ENCODE measurements around the gene PFDN4.
A peak's percentile ranks its signal among the peaks of the same experiment; 100 is the strongest.
"Not testable (repeated sequence)": the region's sequence is repeated elsewhere in the genome, so short reads cannot be mapped to it uniquely, and the experiment has no call there.

The PFDN4 gene

GRCh38 chr20:54224642-54225041 is 16.8 kb downstream of the PFDN4 start:
- not testable (repeated sequence) for H4K12ac ChIP-seq (ENCODE audit: low read depth, low read length); H3K4ac ChIP-seq (ENCODE audit: low read depth, low read length); H3K27me3 ChIP-seq (ENCODE audit: insufficient read depth, low read length); DNase-seq; H2AFZ ChIP-seq (ENCODE audit: insufficient read depth, low read length, poor library complexity); H3K18ac ChIP-seq (ENCODE audit: low read length); H2BK120ac ChIP-seq (ENCODE audit: insufficient read depth, low read length, poor library complexity); H3K79me2 ChIP-seq (ENCODE audit: control insufficient read depth, insufficient read depth, low read length, poor library complexity); H3K36me3 ChIP-seq (ENCODE audit: control insufficient read depth in 1 of 2, insufficient read depth in 2 of 2, low read length in 2 of 2); H3K27ac ChIP-seq (ENCODE audit: low read depth, low read length); H4K91ac ChIP-seq (ENCODE audit: low read depth, low read length); H3K79me1 ChIP-seq (ENCODE audit: low read length); H2AK5ac ChIP-seq (ENCODE audit: low read length); H3K23ac ChIP-seq (ENCODE audit: low read length); H3K14ac ChIP-seq (ENCODE audit: low read length); H3K9me3 ChIP-seq (ENCODE audit: insufficient read depth, low read depth, low read length); H3K9ac ChIP-seq (ENCODE audit: low read length); H3K4me2 ChIP-seq (ENCODE audit: low read length); H3K4me3 ChIP-seq (ENCODE audit: low read depth, low read length); H2BK5ac ChIP-seq (ENCODE audit: low read depth, low read length, poor library complexity); H4K8ac ChIP-seq (ENCODE audit: low read depth, low read length)
- no CpG with 5 or more reads among the region's 9 CpGs for WGBS (ENCODE audit: extremely low coverage, insufficient coverage, insufficient read length)
- Histone ChIP-seq H3K4me1 (ENCODE audit: control insufficient read depth in 1 of 2, insufficient read depth in 2 of 2, low read length in 2 of 2) (peaks cover 10 to 20% of the 10 kb centered on the region in 2 experiments), H2BK12ac (ENCODE audit: low read length) (peak overlapping the region; percentile 65)

GRCh38 chr20:54227241-54227640 is 19.4 kb downstream of the PFDN4 start:
- Histone ChIP-seq H3K79me2 (ENCODE audit: control insufficient read depth, insufficient read depth, low read length, poor library complexity) (peaks cover 2% of the 10 kb centered on the region), H3K4me2 (ENCODE audit: low read length) (no peak overlapping the region), H2AK5ac (ENCODE audit: low read length) (no peak overlapping the region), H3K79me1 (ENCODE audit: low read length) (peaks cover 9% of the 10 kb centered on the region), H3K27me3 (ENCODE audit: insufficient read depth, low read length) (no peaks in the 10 kb centered on the region), H4K8ac (ENCODE audit: low read depth, low read length) (no peak overlapping the region), H3K9ac (ENCODE audit: low read length) (no peak overlapping the region), H4K12ac (ENCODE audit: low read depth, low read length) (no peak overlapping the region), H3K9me3 (ENCODE audit: insufficient read depth, low read depth, low read length) (no peaks in the 10 kb centered on the region), H3K4ac (ENCODE audit: low read depth, low read length) (no peak overlapping the region), H3K4me3 (ENCODE audit: low read depth, low read length) (no peak overlapping the region), H3K14ac (ENCODE audit: low read length) (no peak overlapping the region), H2BK5ac (ENCODE audit: low read depth, low read length, poor library complexity) (no peak overlapping the region), H4K91ac (ENCODE audit: low read depth, low read length) (no peak overlapping the region), H3K18ac (ENCODE audit: low read length) (no peak overlapping the region), H3K4me1 (ENCODE audit: control insufficient read depth in 1 of 2, insufficient read depth in 2 of 2, low read length in 2 of 2) (peaks cover 10 to 18% of the 10 kb centered on the region in 2 experiments), H2AFZ (ENCODE audit: insufficient read depth, low read length, poor library complexity) (no peak overlapping the region), H3K23ac (ENCODE audit: low read length) (no peak overlapping the region), H3K27ac (ENCODE audit: low read depth, low read length) (no peak overlapping the region), H2BK120ac (ENCODE audit: insufficient read depth, low read length, poor library complexity) (no peak overlapping the region), H3K36me3 (ENCODE audit: control insufficient read depth in 1 of 2, insufficient read depth in 2 of 2, low read length in 2 of 2) (peaks cover 0 to 3% of the 10 kb centered on the region in 2 experiments), H2BK12ac (ENCODE audit: low read length) (no peak overlapping the region)
- no peak for DNase-seq

- Histone ChIP-seq H3K4me1 (ENCODE audit: control insufficient read depth in 1 of 2, insufficient read depth in 2 of 2, low read length in 2 of 2) (peaks cover 10 to 13% of the 10 kb centered on the region in 2 experiments), H3K36me3 (ENCODE audit: control insufficient read depth in 1 of 2, insufficient read depth in 2 of 2, low read length in 2 of 2) (no peaks in the 10 kb centered on the region), H4K12ac (ENCODE audit: low read depth, low read length) (no peak overlapping the region), H3K23ac (ENCODE audit: low read length) (no peak overlapping the region), H3K27me3 (ENCODE audit: insufficient read depth, low read length) (no peaks in the 10 kb centered on the region), H3K4ac (ENCODE audit: low read depth, low read length) (no peak overlapping the region), H3K79me1 (ENCODE audit: low read length) (peaks cover 7% of the 10 kb centered on the region), H2BK12ac (ENCODE audit: low read length) (peak overlapping the region; percentile 2), H2AK5ac (ENCODE audit: low read length) (no peak overlapping the region), H3K14ac (ENCODE audit: low read length) (no peak overlapping the region), H3K4me2 (ENCODE audit: low read length) (no peak overlapping the region), H4K91ac (ENCODE audit: low read depth, low read length) (no peak overlapping the region), H2AFZ (ENCODE audit: insufficient read depth, low read length, poor library complexity) (no peak overlapping the region), H3K27ac (ENCODE audit: low read depth, low read length) (no peak overlapping the region), H2BK5ac (ENCODE audit: low read depth, low read length, poor library complexity) (no peak overlapping the region), H2BK120ac (ENCODE audit: insufficient read depth, low read length, poor library complexity) (no peak overlapping the region), H3K9ac (ENCODE audit: low read length) (no peak overlapping the region), H4K8ac (ENCODE audit: low read depth, low read length) (no peak overlapping the region), H3K79me2 (ENCODE audit: control insufficient read depth, insufficient read depth, low read length, poor library complexity) (peaks cover 2% of the 10 kb centered on the region), H3K18ac (ENCODE audit: low read length) (no peak overlapping the region), H3K9me3 (ENCODE audit: insufficient read depth, low read depth, low read length) (peaks cover 3% of the 10 kb centered on the region), H3K4me3 (ENCODE audit: low read depth, low read length) (no peak overlapping the region)
- DNase-seq, result no peak
- no CpG with 5 or more reads among the region's 5 CpGs for WGBS (ENCODE audit: extremely low coverage, insufficient coverage, insufficient read length)
Observed at GRCh38 chr20:54227751-54228150, 19.9 kb downstream of the PFDN4 start.

- Histone ChIP-seq H3K79me2 (ENCODE audit: control insufficient read depth, insufficient read depth, low read length, poor library complexity) (peaks cover 2% of the 10 kb centered on the region), H3K9me3 (ENCODE audit: insufficient read depth, low read depth, low read length) (peaks cover 3% of the 10 kb centered on the region), H2BK5ac (ENCODE audit: low read depth, low read length, poor library complexity) (no peak overlapping the region), H2BK12ac (ENCODE audit: low read length) (no peak overlapping the region), H3K23ac (ENCODE audit: low read length) (no peak overlapping the region), H2BK120ac (ENCODE audit: insufficient read depth, low read length, poor library complexity) (no peak overlapping the region), H3K9ac (ENCODE audit: low read length) (no peak overlapping the region), H3K18ac (ENCODE audit: low read length) (no peak overlapping the region), H4K91ac (ENCODE audit: low read depth, low read length) (no peak overlapping the region), H3K27ac (ENCODE audit: low read depth, low read length) (peak overlapping the region; percentile 68), H4K8ac (ENCODE audit: low read depth, low read length) (no peak overlapping the region), H3K36me3 (ENCODE audit: control insufficient read depth in 1 of 2, insufficient read depth in 2 of 2, low read length in 2 of 2) (no peaks in the 10 kb centered on the region), H3K14ac (ENCODE audit: low read length) (no peak overlapping the region), H4K12ac (ENCODE audit: low read depth, low read length) (no peak overlapping the region), H3K4ac (ENCODE audit: low read depth, low read length) (no peak overlapping the region), H3K79me1 (ENCODE audit: low read length) (peaks cover 2% of the 10 kb centered on the region), H3K4me3 (ENCODE audit: low read depth, low read length) (no peak overlapping the region), H2AFZ (ENCODE audit: insufficient read depth, low read length, poor library complexity) (no peak overlapping the region), H3K4me2 (ENCODE audit: low read length) (no peak overlapping the region), H3K4me1 (ENCODE audit: control insufficient read depth in 1 of 2, insufficient read depth in 2 of 2, low read length in 2 of 2) (peaks cover 2 to 3% of the 10 kb centered on the region in 2 experiments), H3K27me3 (ENCODE audit: insufficient read depth, low read length) (no peaks in the 10 kb centered on the region), H2AK5ac (ENCODE audit: low read length) (no peak overlapping the region)
- DNase-seq, result peak; percentile 87 to 95
- WGBS (ENCODE audit: extremely low coverage, insufficient coverage, insufficient read length), result no CpG with 5 or more reads among the region's 3 CpGs
Observed at GRCh38 chr20:54228841-54229240, 21.0 kb downstream of the PFDN4 start.

Data from trophoblast cell (in vitro differentiated cells and primary cell).